Fibroblast of peridontal ligament (primary cell): Measurements from ENCODE around the gene CYP8B1.
"Not testable (repeated sequence)": the region's sequence is repeated elsewhere in the genome, so short reads cannot be mapped to it uniquely, and the experiment has no call there.

ENCODE experiments used
- DNase-seq: peaks from one replicate; pipeline ENCODE4 v3.0.0-alpha.2; 2010; ENCODE audit errors: extremely low read depth

The CYP8B1 gene

GRCh38 chr3:42886294-42886822 lies 10.7 kb upstream of the CYP8B1 start:
- no peak for DNase-seq

GRCh38 chr3:42884324-42884723 lies 8.6 kb upstream of the CYP8B1 start:
- DNase-seq: no peak

- DNase-seq: not testable (repeated sequence)
Observed at GRCh38 chr3:42883251-42883930, 7.7 kb upstream of the CYP8B1 start.

- DNase-seq: peak; percentile 65
Observed at GRCh38 chr3:42880601-42881451, 5.1 kb upstream of the CYP8B1 start.

- DNase-seq: no peak
Observed at GRCh38 chr3:42880183-42880582, 4.5 kb upstream of the CYP8B1 start.

- no peak for DNase-seq
Observed at GRCh38 chr3:42877881-42878280, 2.2 kb upstream of the CYP8B1 start.

- no peak for DNase-seq
Observed at GRCh38 chr3:42876940-42877720, 1.5 kb upstream of the CYP8B1 start.

- DNase-seq: no peak
Observed at GRCh38 chr3:42876401-42876800, 722 bp upstream of the CYP8B1 start.

- no peak for DNase-seq
Observed at GRCh38 chr3:42874749-42875148, 930 bp downstream of the CYP8B1 start.

GRCh38 chr3:42873221-42873982 lies 2.3 kb downstream of the CYP8B1 start:
- DNase-seq: no peak

- no peak for DNase-seq
Observed at GRCh38 chr3:42872718-42873117, 3.0 kb downstream of the CYP8B1 start.

- no peak for DNase-seq
Observed at GRCh38 chr3:42871592-42872196, 4.0 kb downstream of the CYP8B1 start.

- DNase-seq: no peak
Observed at GRCh38 chr3:42868841-42869240, 6.8 kb downstream of the CYP8B1 start.

- DNase-seq: no peak
Observed at GRCh38 chr3:42867138-42867537, 8.5 kb downstream of the CYP8B1 start.

GRCh38 chr3:42865256-42865655 lies 10.4 kb downstream of the CYP8B1 start:
- DNase-seq: no peak

- DNase-seq: no peak
Observed at GRCh38 chr3:42864321-42864950, 11.2 kb downstream of the CYP8B1 start.

- no peak for DNase-seq
Observed at GRCh38 chr3:42856544-42856943, 19.1 kb downstream of the CYP8B1 start.

- no peak for DNase-seq
Observed at GRCh38 chr3:42855547-42856380, 19.9 kb downstream of the CYP8B1 start.

- no peak for DNase-seq
Observed at GRCh38 chr3:42855219-42855546, 20.5 kb downstream of the CYP8B1 start.
